CD4-positive, alpha-beta T cell treated with Interleukin-10 for 1 hour (primary cell): ENCODE data around the gene CEP89.
"Not testable (repeated sequence)": the region's sequence is repeated elsewhere in the genome, so short reads cannot be mapped to it uniquely, and the experiment has no call there.

Experiments used
- DNase-seq: peaks from one replicate; pipeline ENCODE4 v3.0.0-alpha.2; 2020

CEP89 gene

DNA sequence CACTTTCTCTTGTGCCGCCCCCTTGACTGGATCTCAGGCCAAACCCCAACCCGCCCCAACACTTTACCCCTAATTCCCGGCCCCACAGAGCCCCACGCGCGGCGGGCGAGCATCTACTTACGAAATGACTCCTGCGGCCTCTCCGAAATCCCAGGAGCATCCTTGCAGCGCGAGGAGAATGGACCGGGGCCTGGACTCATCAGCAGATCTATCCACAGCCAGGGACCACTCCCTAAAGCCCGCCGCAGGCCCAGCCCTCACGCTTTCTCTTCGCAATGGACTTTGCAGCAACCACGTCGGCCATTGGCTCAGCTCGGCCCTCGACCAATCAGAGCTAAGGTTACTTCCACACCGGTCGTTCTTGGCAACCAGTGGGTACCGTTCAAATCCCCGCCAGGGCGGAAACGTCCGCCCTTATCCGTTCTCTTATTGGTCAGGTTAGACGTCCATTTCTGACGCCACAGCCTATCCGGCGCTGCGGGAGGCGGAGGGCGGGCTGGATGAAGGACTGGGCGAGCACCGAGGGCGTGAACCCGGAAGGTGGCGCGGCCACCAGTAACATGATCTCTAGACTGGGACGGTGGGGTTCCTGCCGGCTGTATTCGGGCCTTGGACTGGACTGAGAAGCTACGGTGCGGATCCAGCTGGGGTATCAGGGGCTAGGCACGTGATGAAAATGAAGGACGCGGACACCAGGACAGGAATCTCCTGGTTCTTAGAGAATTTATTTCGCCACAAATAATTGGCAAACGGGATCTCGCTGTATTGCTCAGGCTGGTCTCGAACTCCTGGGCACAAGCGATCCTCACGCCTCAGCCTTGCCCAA is at the start of gene CEP89, which contains the start of gene FAAP24:
Gene CEP89 (minus strand): TSS at position 244 of the 826 bp plus-strand sequence. CDS start 84 bp downstream, at position 160.
Gene FAAP24 (plus strand): TSS at position 528 of the 826 bp plus-strand sequence. CDS start 955 bp downstream, outside the sequence.
- DNase-seq, result peak; percentile 100

- DNase-seq, result not testable (repeated sequence)
These were observed 39.1 kb upstream of the CEP89 start for GRCh38 chr19:33010891-33011290.

- no peak for DNase-seq
These were observed 37.0 kb upstream of the CEP89 start for GRCh38 chr19:33008738-33009137.

- DNase-seq, result no peak
These were observed 33.7 kb upstream of the CEP89 start for GRCh38 chr19:33005440-33005839.

DNA sequence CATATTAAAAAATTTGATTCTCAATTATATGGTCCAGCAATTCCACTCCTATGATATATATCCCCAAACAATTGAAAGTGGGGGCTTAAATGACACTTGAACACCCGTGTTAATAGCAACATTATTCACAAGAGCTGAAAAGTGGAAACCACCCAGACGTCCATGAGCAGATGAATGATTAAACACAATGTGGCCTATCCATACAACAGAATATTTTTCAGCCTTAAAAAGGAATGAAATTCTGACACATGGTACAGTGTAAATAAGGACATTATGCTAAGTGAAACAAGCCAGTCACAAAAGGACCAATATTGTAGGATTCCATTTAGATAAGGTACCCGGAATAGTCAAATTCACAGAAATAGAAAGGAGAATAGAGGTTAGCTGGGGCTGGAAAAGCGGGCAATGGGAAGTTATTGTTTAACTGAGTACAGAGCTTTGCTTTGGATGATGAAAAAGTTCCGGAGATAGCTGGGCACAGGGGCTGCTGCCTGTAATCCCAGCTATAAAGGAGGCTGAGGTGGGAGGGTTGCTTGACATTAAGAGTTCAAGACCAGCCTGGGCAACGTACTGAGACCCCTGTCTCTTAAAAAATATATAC is 31.8 kb upstream of the CEP89 start:
- DNase-seq, result not testable (repeated sequence)

- not testable (repeated sequence) for DNase-seq
These were observed 30.5 kb upstream of the CEP89 start for GRCh38 chr19:33002126-33002865.

GRCh38 chr19:33000910-33001309 is 29.2 kb upstream of the CEP89 start:
- no peak for DNase-seq

DNA sequence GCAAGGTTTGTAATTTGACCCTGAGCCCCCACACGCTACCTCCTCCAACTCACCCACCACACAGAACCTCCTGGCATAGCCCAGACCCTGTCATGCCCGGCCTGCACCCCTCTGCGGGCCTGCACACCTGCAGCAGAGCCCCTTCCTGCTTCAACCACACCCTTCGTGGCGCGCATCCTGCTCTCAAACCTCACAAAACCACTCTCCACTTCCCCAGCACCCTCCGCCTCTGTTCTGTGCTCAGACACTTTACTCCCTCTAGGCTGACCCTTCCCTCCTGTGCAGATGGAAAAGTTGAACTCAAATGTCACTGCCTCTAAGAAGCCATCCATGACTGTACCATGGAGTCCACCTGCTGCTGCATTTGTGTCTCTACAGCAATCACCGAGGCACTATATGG is 28.8 kb upstream of the CEP89 start:
- DNase-seq, result peak; percentile 27

DNA sequence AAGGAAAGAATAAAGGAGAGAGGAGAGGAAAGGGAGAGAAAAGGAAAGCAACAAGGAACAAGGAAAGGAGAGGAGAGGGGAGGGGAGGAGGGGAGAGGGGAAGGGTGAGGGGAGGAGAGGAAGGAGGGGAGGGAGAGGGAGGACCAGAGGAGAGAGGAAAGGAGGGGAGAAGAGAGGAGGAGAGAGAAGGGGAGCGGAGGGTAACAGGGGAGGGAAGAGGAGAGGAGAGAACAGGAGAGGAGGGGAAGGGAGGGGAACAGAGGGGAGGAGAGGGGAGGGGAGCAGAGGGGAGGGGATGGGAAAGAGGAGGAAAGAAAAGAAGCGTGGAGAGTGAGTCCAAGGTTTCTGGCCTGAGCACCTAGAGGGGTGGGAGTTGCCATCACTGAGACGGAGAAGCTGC is 27.0 kb upstream of the CEP89 start:
- DNase-seq, result no peak

- no peak for DNase-seq
These were observed 26.1 kb upstream of the CEP89 start for GRCh38 chr19:32997716-32998355.

DNA sequence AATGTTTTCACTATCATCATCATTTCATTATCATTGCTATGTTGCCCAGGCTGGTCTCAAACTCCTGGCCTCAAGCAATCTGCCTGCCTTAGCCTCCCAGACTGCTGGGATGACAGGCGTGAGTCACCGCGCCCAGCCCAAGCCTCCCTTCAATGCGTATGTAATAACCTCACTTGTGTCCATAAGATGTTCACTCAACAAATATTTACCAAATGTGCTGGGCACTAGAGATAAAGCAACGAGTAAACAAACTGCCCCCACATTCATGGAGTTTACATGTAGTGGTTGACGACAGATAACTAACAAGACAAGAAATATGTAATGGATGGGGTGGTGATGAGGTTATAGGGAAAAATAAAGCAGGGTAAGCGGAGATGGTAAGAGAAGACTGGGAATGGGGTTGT is 25.3 kb upstream of the CEP89 start:
- DNase-seq, result not testable (repeated sequence)

DNA sequence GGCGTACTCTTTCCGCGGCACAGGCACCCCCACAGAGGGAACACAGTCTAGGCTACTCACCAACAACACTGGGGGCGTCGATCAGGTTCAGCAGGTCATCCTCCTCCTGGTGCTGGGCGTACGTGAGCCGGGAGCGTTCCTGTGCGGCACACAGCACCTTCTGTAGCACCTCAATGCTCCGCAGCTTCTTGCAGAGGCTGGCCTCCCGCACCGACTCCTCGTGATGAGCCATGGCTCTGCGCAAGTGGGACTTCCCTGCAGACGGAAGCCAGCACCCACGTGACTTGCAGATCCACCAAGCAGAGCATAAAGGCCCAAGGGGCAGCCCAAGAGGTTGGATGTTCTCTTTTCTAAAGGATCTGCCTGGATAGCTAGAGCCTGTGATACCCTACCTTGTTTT is 24.2 kb upstream of the CEP89 start:
- DNase-seq, result not testable (repeated sequence)

GRCh38 chr19:32988724-32989123 is 17.0 kb upstream of the CEP89 start:
- no peak for DNase-seq

GRCh38 chr19:32988254-32988653 is 16.5 kb upstream of the CEP89 start:
- not testable (repeated sequence) for DNase-seq

DNA sequence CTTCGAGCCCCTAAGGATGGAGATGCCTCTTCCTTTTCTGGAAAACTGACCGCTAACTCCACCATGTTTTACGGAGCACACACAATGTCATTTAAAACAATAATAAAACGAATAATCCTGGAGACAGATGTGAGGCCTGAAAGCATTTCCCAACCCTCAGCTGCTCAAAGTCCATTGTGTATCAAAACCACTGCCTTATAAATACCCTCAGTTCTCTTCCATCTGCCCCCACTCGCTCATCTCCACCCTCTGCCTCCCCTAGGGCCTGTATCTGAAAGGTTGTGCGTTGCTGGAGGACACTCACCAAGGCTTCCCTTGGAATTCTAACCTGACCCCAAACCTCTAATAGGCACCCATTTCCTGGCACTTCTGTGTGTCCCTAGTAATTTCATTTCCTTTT is 10.7 kb upstream of the CEP89 start:
- not testable (repeated sequence) for DNase-seq

GRCh38 chr19:32979807-32980206 is 8.0 kb upstream of the CEP89 start:
- DNase-seq, result not testable (repeated sequence)

- not testable (repeated sequence) for DNase-seq
These were observed 6.1 kb upstream of the CEP89 start for GRCh38 chr19:32977813-32978212.

GRCh38 chr19:32977280-32977679 is 5.5 kb upstream of the CEP89 start:
- no peak for DNase-seq

DNA sequence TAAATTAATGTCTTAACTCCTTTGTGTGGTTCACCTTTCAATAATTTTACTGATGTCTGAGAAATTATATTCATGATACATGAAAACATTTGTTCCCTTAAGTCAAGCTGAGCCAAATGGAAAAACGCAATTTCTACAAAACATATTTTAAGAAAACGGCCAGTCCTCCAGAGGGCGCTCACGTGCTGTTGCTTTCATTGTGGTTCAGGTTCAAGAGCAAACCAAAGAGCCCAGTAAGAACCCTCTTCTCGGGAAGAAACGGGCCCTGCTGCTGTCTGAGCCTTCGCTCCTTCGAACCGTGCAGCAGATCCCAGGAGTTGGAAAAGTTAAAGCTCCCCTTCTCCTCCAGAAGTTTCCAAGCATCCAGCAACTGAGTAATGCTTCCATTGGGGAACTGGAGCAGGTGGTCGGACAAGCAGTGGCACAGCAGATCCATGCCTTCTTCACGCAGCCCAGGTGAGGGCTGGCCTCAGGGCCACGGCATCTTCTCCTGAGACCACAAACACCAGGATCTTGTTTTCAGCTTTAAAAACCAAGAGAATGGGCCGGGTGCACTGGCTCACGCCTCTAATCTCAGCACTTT is 4.6 kb upstream of the CEP89 start:
- DNase-seq, result peak; percentile 73

DNA sequence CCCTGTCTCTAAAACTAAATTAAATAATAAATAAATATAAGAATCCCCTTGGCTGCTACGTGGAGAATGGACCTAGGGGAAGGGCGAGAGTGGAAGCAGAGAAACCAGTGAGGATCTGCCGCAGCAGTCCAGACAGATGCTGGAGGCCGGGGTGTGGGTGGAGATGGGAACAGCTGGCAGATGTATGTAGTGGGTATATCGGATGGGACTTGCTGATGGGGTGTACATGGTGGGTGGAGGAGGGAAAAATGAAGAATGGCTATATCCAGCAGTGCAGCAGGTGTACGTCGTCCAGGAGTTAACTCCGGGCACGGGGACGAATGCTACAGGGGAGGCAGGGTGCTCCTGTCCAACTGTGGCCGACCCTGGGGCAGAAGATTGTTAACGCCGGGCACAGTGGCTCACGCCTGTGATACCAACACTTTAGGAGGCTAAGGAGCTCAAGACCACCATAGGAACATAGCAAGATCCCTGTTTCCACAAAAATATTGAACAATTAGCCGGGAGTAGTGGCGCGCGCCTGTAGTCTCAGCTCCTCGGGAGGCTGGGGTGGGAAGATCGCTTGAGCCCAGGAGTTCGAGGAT is 654 bp downstream of the CEP89 start:
- DNase-seq, result no peak

- DNase-seq, result no peak
These were observed 2.2 kb downstream of the CEP89 start for GRCh38 chr19:32969549-32969948.

DNA sequence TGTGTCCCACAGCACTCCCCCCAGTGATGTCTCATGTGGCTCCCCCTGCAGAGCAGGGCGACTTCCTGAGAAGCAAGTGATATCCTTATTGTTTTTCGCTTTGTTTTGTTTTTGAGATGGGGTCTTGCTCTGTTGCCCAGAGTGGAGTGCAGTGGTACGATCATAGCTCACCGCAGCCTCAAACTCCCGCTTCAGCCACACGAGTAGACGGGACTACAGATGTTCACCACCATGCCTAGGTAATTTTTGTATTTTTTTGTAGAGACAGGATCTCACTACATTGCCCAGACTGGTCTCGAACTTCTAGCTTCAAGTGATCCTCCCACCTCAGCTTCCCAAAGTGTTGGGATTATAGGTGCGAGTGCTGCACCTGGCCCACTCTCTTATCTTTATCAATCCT is 5.0 kb downstream of the CEP89 start:
- no peak for DNase-seq
